Loucy (cell line): Measurements from ENCODE around the gene ARID1B.

Experiments
- H2AFZ ChIP-seq: fragments of 200-600 bp; sonication (generic); 2 replicates; pipeline ENCODE4 v1.6.0; 2016; ENCODE audit warnings: antibody characterized with exemption, mild to moderate bottlenecking, low read length, moderate library complexity
- H3F3A ChIP-seq: fragments of 200-600 bp; 2 replicates; pipeline ENCODE4 v1.6.0; 2016; ENCODE audit warnings: antibody characterized with exemption, low read depth, mild to moderate bottlenecking
- H3K27me3 ChIP-seq: fragments of 200-600 bp; sonication (generic); 2 replicates; pipeline ENCODE4 v1.6.1; 2014; ENCODE audit warnings: low read length, mild to moderate bottlenecking; ENCODE audit not compliant: insufficient read depth, poor library complexity, severe bottlenecking
- H3K36me3 ChIP-seq: fragments of 200-600 bp; sonication (generic); 2 replicates; pipeline ENCODE4 v1.6.1; 2016; ENCODE audit warnings: low read length; ENCODE audit not compliant: insufficient read depth
- H3K4me1 ChIP-seq: fragments of 200-600 bp; sonication (generic); 2 replicates; pipeline ENCODE4 v1.5.1; 2014; ENCODE audit warnings: low read length, mild to moderate bottlenecking; ENCODE audit not compliant: insufficient read depth, poor library complexity, severe bottlenecking
- H3K4me2 ChIP-seq: fragments of 200-600 bp; sonication (generic); 2 replicates; pipeline ENCODE4 v1.6.0; 2014; ENCODE audit warnings: antibody characterized with exemption, low read length, low read depth, mild to moderate bottlenecking; ENCODE audit not compliant: poor library complexity, severe bottlenecking
- H3K4me3 ChIP-seq: fragments of 200-600 bp; sonication (generic); 2 replicates; pipeline ENCODE4 v1.5.1; 2014; ENCODE audit warnings: low read length, mild to moderate bottlenecking, mixed read lengths; ENCODE audit not compliant: poor library complexity, severe bottlenecking
- H3K79me2 ChIP-seq: fragments of 200-600 bp; sonication (generic); 2 replicates; pipeline ENCODE4 v1.6.1; 2014; ENCODE audit warnings: low read length; ENCODE audit not compliant: insufficient read depth
- H3K9ac ChIP-seq: fragments of 200-600 bp; sonication (generic); 2 replicates; pipeline ENCODE4 v1.6.0; 2014; ENCODE audit warnings: mild to moderate bottlenecking, low read depth, low read length, moderate library complexity; ENCODE audit not compliant: poor library complexity, severe bottlenecking
- H3K9me2 ChIP-seq: fragments of 200-600 bp; sonication (generic); replicated peaks from 2 replicates; pipeline ENCODE4 v1.6.1; 2016; ENCODE audit warnings: low read depth, low read length, mixed read lengths
- H3K9me3 ChIP-seq: fragments of 200-600 bp; sonication (generic); 2 replicates; pipeline ENCODE4 v1.6.1; 2014; ENCODE audit warnings: mild to moderate bottlenecking, antibody characterized with exemption, low read length, low read depth; ENCODE audit not compliant: insufficient read depth
- H4K20me1 ChIP-seq: fragments of 200-600 bp; sonication (generic); 2 replicates; pipeline ENCODE4 v1.6.0; 2014; ENCODE audit warnings: antibody characterized with exemption, low read length, mild to moderate bottlenecking; ENCODE audit not compliant: insufficient read depth, poor library complexity, severe bottlenecking
- EZH2phosphoT487 ChIP-seq: fragments of 200-600 bp; IDR thresholded peaks from 2 replicates; pipeline ENCODE4 v1.6.1; 2018; ENCODE audit warnings: antibody characterized with exemption, mild to moderate bottlenecking, moderate library complexity, borderline replicate concordance
- TF ChIP-seq, protein P1 (sequence below): fragments of 200-600 bp; sonication (generic); conservative IDR thresholded peaks from 2 replicates; pipeline ENCODE4 v1.5.1; 2014; ENCODE audit warnings: mild to moderate bottlenecking, antibody characterized with exemption, low read length

The ARID1B gene

GRCh38 chr6:156839129-156839528, 62.0 kb downstream of the ARID1B start:
- H3K4me2 ChIP-seq = no peak overlapping the region
- TF ChIP-seq, protein P1, sequence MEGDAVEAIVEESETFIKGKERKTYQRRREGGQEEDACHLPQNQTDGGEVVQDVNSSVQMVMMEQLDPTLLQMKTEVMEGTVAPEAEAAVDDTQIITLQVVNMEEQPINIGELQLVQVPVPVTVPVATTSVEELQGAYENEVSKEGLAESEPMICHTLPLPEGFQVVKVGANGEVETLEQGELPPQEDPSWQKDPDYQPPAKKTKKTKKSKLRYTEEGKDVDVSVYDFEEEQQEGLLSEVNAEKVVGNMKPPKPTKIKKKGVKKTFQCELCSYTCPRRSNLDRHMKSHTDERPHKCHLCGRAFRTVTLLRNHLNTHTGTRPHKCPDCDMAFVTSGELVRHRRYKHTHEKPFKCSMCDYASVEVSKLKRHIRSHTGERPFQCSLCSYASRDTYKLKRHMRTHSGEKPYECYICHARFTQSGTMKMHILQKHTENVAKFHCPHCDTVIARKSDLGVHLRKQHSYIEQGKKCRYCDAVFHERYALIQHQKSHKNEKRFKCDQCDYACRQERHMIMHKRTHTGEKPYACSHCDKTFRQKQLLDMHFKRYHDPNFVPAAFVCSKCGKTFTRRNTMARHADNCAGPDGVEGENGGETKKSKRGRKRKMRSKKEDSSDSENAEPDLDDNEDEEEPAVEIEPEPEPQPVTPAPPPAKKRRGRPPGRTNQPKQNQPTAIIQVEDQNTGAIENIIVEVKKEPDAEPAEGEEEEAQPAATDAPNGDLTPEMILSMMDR = no peak
- no peak for TF ChIP-seq EZH2phosphoT487
- H3K36me3 ChIP-seq = peaks cover 19% of the 10 kb centered on the region; the same call in 1 of the 2 replicates
- H3K9me3 ChIP-seq = no peaks in the 10 kb centered on the region
- H3K9me2 ChIP-seq = no peaks in the 10 kb centered on the region
- no peak overlapping the region for H3K9ac ChIP-seq
- H2AFZ ChIP-seq = no peak overlapping the region
- H3K79me2 ChIP-seq = peaks cover 99% of the 10 kb centered on the region
- H4K20me1 ChIP-seq = peaks cover 88% of the 10 kb centered on the region
- no peaks in the 10 kb centered on the region for H3K27me3 ChIP-seq
- no peaks in the 10 kb centered on the region for H3F3A ChIP-seq
- peaks cover 28% of the 10 kb centered on the region for H3K4me1 ChIP-seq
- no peak overlapping the region for H3K4me3 ChIP-seq

DNA sequence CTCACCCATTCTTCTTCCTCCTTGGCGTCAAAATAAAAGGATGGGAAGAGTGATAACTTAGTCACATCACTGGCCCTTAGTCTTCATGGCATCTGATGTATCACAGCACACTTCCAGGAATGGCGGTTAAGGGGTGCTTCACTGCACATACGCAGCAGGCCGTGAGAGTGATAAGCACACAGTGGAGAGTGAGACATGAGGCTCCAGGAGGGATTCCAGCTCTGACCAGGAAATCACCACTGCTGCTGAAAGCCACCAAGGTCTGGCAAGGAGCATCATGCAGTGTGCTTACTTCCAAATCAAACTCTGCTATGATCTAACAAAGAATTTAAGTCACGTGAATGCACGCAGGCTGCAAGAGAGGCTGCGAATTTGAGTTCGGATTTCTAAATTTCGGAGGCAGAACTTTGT, 62.4 kb downstream of the ARID1B start:
- TF ChIP-seq, protein P1 = no peak
- TF ChIP-seq EZH2phosphoT487 = no peak
- Histone ChIP-seq H3K4me1 (peaks cover 28% of the 10 kb centered on the region), H3K27me3 (no peaks in the 10 kb centered on the region), H3K9me2 (no peaks in the 10 kb centered on the region), H3K4me3 (no peak overlapping the region), H3K4me2 (peak overlapping the region; percentile 61), H3K9me3 (no peaks in the 10 kb centered on the region), H4K20me1 (peaks cover 88% of the 10 kb centered on the region), H3K79me2 (peaks cover 99% of the 10 kb centered on the region), H3K36me3 (peaks cover 15% of the 10 kb centered on the region; the same call in 1 of the 2 replicates), H3K9ac (no peak overlapping the region), H2AFZ (no peak overlapping the region), H3F3A (no peaks in the 10 kb centered on the region)

- peaks cover 89% of the 10 kb centered on the region for H4K20me1 ChIP-seq
- H3K9me2 ChIP-seq = no peaks in the 10 kb centered on the region
- H3K4me2 ChIP-seq = peak overlapping the region; percentile 61
- H3K27me3 ChIP-seq = no peaks in the 10 kb centered on the region
- H3K9me3 ChIP-seq = no peaks in the 10 kb centered on the region
- H3K36me3 ChIP-seq = peaks cover 16% of the 10 kb centered on the region; the same call in 1 of the 2 replicates
- no peaks in the 10 kb centered on the region for H3F3A ChIP-seq
- peaks cover 99% of the 10 kb centered on the region for H3K79me2 ChIP-seq
- H3K4me1 ChIP-seq = peaks cover 28% of the 10 kb centered on the region
- TF ChIP-seq, protein P1 = no peak
- no peak for TF ChIP-seq EZH2phosphoT487
- peak overlapping the region; percentile 35 for H3K9ac ChIP-seq
- H2AFZ ChIP-seq = no peak overlapping the region
- no peak overlapping the region for H3K4me3 ChIP-seq
These were observed 63.0 kb downstream of the ARID1B start for GRCh38 chr6:156840136-156840535.
